Ovary (tissue), 3 donors: ENCODE results near the gene NRGN.

Source experiments
- CTCF ChIP-seq, 3 donors: fragments of 450-650 bp in 2 of 3; fragments of 200-600 bp in 1 of 3; IDR thresholded peaks; one replicate each; pipeline versions ENCODE4 v1.5.1 to v1.8.0; 2016 to 2022; ENCODE audit warnings: antibody characterized with exemption in 3 of 3, mild to moderate bottlenecking in 1 of 3
- POLR2A ChIP-seq: fragments of 450-650 bp; IDR thresholded peaks from one replicate; pipeline ENCODE4 v1.6.1; 2017; ENCODE audit warnings: antibody characterized with exemption, mild to moderate bottlenecking, moderate library complexity
- donor health status: DM: no; HTN: no; CAD: no.

- TF ChIP-seq CTCF (IDR thresholded peaks at IDR 0.05) (no peak), POLR2A (no peak)
Measured at GRCh38 chr11:124757320-124757719, 17.6 kb downstream of the NRGN start.
